Neural cell (in vitro differentiated cells): Measurements from ENCODE around the gene NDUFAB1. TPM values are rescaled to one million over a fixed set of nuclear protein-coding genes. Genes with fewer than 3 reads are reported as not detected.

ENCODE experiments used
- H2AFZ ChIP-seq: fragments of 200-600, 300-800 bp; sonication (generic), shearing (Covaris generic); 2 replicates; pipeline ENCODE4 v1.6.0; 2014; ENCODE audit warnings: low read depth, mild to moderate bottlenecking, antibody characterized with exemption, low read length, moderate library complexity
- H3F3A ChIP-seq: fragments of 200-600 bp; shearing (Covaris generic); 2 replicates; pipeline ENCODE4 v1.6.1; 2016; ENCODE audit warnings: mild to moderate bottlenecking, moderate library complexity, mixed read lengths, antibody characterized with exemption, low read length; ENCODE audit not compliant: insufficient read depth, poor library complexity, severe bottlenecking
- H3K27ac ChIP-seq: fragments of 200-600, 300-800 bp; sonication (generic), shearing (Covaris generic); 2 replicates; pipeline ENCODE4 v1.5.1; 2014; ENCODE audit warnings: mild to moderate bottlenecking, low read length, moderate library complexity
- H3K27me3 ChIP-seq: fragments of 300-800, 200-600 bp; sonication (generic), shearing (Covaris generic); 2 replicates; pipeline ENCODE4 v1.6.0; 2014; ENCODE audit warnings: mild to moderate bottlenecking, low read depth, low read length, moderate library complexity; ENCODE audit not compliant: insufficient read depth
- H3K36me3 ChIP-seq: fragments of 300-800, 200-600 bp; sonication (generic), shearing (Covaris generic); 2 replicates; pipeline ENCODE4 v1.5.1; 2014; ENCODE audit warnings: mild to moderate bottlenecking, antibody characterized with exemption, low read length, moderate library complexity; ENCODE audit not compliant: insufficient read depth
- H3K4me2 ChIP-seq: fragments of 300-800, 200-600 bp; sonication (generic), shearing (Covaris generic); 2 replicates; pipeline ENCODE4 v1.6.0; 2014; ENCODE audit warnings: mild to moderate bottlenecking, low read length
- H3K4me3 ChIP-seq: fragments of 300-800, 200-600 bp; sonication (generic), shearing (Covaris generic); 2 replicates; pipeline ENCODE4 v1.5.1; 2014; ENCODE audit warnings: mild to moderate bottlenecking, low read length, moderate library complexity
- H3K79me2 ChIP-seq: fragments of 200-600 bp; shearing (Covaris generic); replicated peaks from 2 replicates; pipeline ENCODE4 v1.6.0; 2014; ENCODE audit warnings: mild to moderate bottlenecking, low read length, moderate library complexity; ENCODE audit not compliant: insufficient read depth
- H3K9ac ChIP-seq: fragments of 300-800, 200-600 bp; sonication (generic), shearing (Covaris generic); 2 replicates; pipeline ENCODE4 v1.6.1; 2016; ENCODE audit warnings: mild to moderate bottlenecking, low read length, mixed read lengths
- H3K9me2 ChIP-seq: fragments of 200-600 bp; shearing (Covaris generic); 2 replicates; pipeline ENCODE4 v1.6.1; 2016; ENCODE audit warnings: mild to moderate bottlenecking, low read length, mixed read lengths; ENCODE audit not compliant: insufficient read depth
- H3K9me3 ChIP-seq: fragments of 200-600, 300-800 bp; sonication (generic), shearing (Covaris generic); 2 replicates; pipeline ENCODE4 v1.6.1; 2016; ENCODE audit warnings: mild to moderate bottlenecking, mixed run types, low read length, moderate library complexity, mixed read lengths
- H4K20me1 ChIP-seq: fragments of 200-600 bp; shearing (Covaris generic); 2 replicates; pipeline ENCODE4 v1.6.1; 2016; ENCODE audit warnings: mild to moderate bottlenecking, mixed run types; ENCODE audit not compliant: insufficient read depth
- CTCF ChIP-seq: fragments of 450-650 bp; IDR thresholded peaks from 2 replicates; pipeline ENCODE4 v1.5.1; 2014; ENCODE audit warnings: antibody characterized with exemption, mild to moderate bottlenecking, moderate library complexity; ENCODE audit not compliant: poor library complexity, severe bottlenecking
- EP300 ChIP-seq: fragments of 450-650 bp; conservative IDR thresholded peaks from 2 replicates; pipeline ENCODE4 v1.6.1; 2014; ENCODE audit warnings: antibody characterized with exemption, mild to moderate bottlenecking, moderate library complexity; ENCODE audit not compliant: poor library complexity, severe bottlenecking
- EZH2 ChIP-seq: fragments of 200-600, 300-800 bp; shearing (Covaris generic), sonication (generic); IDR thresholded peaks from 2 replicates; pipeline ENCODE4 v1.6.1; 2014; ENCODE audit warnings: antibody characterized with exemption, low read length, borderline replicate concordance, mild to moderate bottlenecking; ENCODE audit not compliant: insufficient read depth, poor library complexity, severe bottlenecking
- MXI1 ChIP-seq: fragments of 450-650 bp; conservative IDR thresholded peaks from 2 replicates; pipeline ENCODE4 v1.6.1; 2014; ENCODE audit warnings: antibody characterized with exemption, mild to moderate bottlenecking; ENCODE audit not compliant: poor library complexity, severe bottlenecking
- POLR2AphosphoS5 ChIP-seq: IDR thresholded peaks from 2 replicates; pipeline ENCODE4 v1.6.1; 2012
- RAD21 ChIP-seq: fragments of 450-650 bp; conservative IDR thresholded peaks from 2 replicates; pipeline ENCODE4 v1.6.1; 2014; ENCODE audit warnings: antibody characterized with exemption, mild to moderate bottlenecking, moderate library complexity
- REST ChIP-seq: IDR thresholded peaks from 2 replicates; pipeline ENCODE4 v1.6.1; 2012; ENCODE audit warnings: borderline replicate concordance
- SMC3 ChIP-seq: fragments of 450-650 bp; conservative IDR thresholded peaks from 2 replicates; pipeline ENCODE4 v1.6.1; 2014; ENCODE audit warnings: antibody characterized with exemption, mild to moderate bottlenecking, moderate library complexity; ENCODE audit not compliant: poor library complexity
- TAF1 ChIP-seq: IDR thresholded peaks from 2 replicates; pipeline ENCODE4 v1.6.1; 2012; ENCODE audit warnings: low read depth
- polyA plus RNA-seq: library from polyadenylated mRNA; depleted of rRNA; stranded (reverse); fragments of >200 nt; gene quantifications from 2 replicates; pipeline ENCODE4 v1.2.3, GENCODE V29; 2014

The NDUFAB1 gene
- polyA plus RNA-seq, 1 donor from 2014 or later: 492 TPM

- Histone ChIP-seq H2AFZ (no peak overlapping the region), H3F3A (no peaks in the 10 kb centered on the region), H3K4me2 (no peak overlapping the region), H3K9me2 (no peaks in the 10 kb centered on the region), H4K20me1 (no peaks in the 10 kb centered on the region), H3K79me2 (no peaks in the 10 kb centered on the region), H3K9ac (no peak overlapping the region), H3K27me3 (no peaks in the 10 kb centered on the region), H3K4me3 (no peak overlapping the region), H3K36me3 (peaks cover 10% of the 10 kb centered on the region), H3K9me3 (no peaks in the 10 kb centered on the region), H3K27ac (no peak overlapping the region)
- no peak for TF ChIP-seq REST
- TF ChIP-seq EZH2: no peak
- TF ChIP-seq POLR2AphosphoS5: no peak
- TF ChIP-seq EP300: no peak
- no peak for TF ChIP-seq MXI1
- no peak for TF ChIP-seq RAD21
- no peak for TF ChIP-seq CTCF
- no peak for TF ChIP-seq SMC3
These were observed 18.6 kb downstream of the NDUFAB1 start for GRCh38 chr16:23577493-23577892.

GRCh38 chr16:23575834-23576233 is 20.3 kb downstream of the NDUFAB1 start:
- peaks cover 7% of the 10 kb centered on the region for H3K36me3 ChIP-seq
- H3K9ac ChIP-seq: no peak overlapping the region
- no peaks in the 10 kb centered on the region for H3K9me3 ChIP-seq
- H2AFZ ChIP-seq: no peak overlapping the region
- no peaks in the 10 kb centered on the region for H3F3A ChIP-seq
- no peaks in the 10 kb centered on the region for H3K79me2 ChIP-seq
- H3K27me3 ChIP-seq: no peaks in the 10 kb centered on the region
- H3K9me2 ChIP-seq: no peaks in the 10 kb centered on the region
- no peak overlapping the region for H3K4me2 ChIP-seq
- no peak overlapping the region for H3K4me3 ChIP-seq
- no peak overlapping the region for H3K27ac ChIP-seq
- TF ChIP-seq POLR2AphosphoS5 (no peak), MXI1 (no peak), TAF1 (no peak), EP300 (no peak), EZH2 (no peak), REST (no peak), RAD21 (no peak), CTCF (no peak), SMC3 (no peak)
- H4K20me1 ChIP-seq: no peaks in the 10 kb centered on the region
